Neural progenitor cell (in vitro differentiated cells): ENCODE results near the gene PUM1.

Experiments
- CTCF ChIP-seq: fragments of 200-600 bp; sonication (generic); IDR thresholded peaks from 2 replicates; pipeline ENCODE4 v1.5.1; 2017; ENCODE audit warnings: antibody characterized with exemption, mild to moderate bottlenecking
- EZH2phosphoT487 ChIP-seq: fragments of 200-600 bp; sonication (generic); IDR thresholded peaks from 2 replicates; pipeline ENCODE4 v1.6.1; 2017; ENCODE audit warnings: antibody characterized with exemption

DNA sequence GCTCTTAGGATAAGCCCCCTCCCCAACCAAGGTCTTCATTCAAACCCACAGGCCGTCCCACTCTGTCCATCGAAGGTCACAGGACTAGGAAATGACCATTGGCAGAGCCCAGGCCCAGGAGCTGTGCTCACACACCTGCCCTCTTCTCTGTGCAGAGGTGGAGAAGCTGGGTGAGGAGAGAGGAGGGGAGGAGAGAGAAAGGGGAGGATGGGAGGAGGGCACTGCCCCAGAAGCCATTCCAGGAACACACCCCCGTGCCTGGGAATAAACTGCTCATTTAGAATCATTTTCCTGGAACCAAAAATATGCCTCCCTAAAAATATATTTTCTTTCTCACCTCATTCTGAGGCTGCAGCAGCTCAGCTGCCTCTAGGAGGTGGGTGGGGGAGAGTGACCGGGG lies 150.6 kb downstream of the PUM1 start:
- TF ChIP-seq CTCF (no peak), EZH2phosphoT487 (no peak)
